ENCODE results near the gene LCOR.

DNA sequence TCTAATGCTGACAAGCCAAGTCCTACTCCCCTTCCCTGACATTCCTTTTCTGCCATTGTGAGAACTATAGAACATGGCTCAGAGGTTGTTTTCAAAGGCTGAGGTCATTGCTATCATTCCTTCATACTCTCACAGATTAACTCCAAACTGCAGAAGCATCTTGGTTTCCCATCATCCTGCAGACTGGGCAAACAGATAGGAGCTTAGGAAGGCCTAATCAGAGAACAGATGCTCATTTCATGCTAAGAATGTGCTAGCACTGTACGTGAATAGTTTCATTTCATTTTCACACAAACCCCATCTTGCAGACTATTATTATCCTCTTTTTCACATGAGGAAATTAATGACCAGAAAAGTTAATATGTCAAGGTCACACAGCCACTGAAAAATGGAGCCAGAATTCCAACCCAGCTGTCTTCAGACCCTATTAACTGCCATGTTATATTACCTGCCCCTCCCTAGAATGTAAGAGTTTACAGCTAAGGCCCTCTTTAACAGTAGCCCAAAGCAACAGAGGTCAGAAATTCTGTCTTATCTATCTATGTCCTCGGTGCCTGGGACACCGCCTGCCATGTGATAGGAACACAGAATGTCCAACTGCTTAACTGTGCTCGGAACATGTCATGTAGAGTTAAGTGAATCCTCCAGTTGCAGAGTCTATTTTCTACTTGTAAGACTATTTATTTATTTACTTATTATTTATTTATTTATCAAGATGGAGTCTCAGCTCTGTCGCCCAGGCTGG, 2.9 kb upstream of the LCOR start:
- TF ChIP-seq, protein P1, sequence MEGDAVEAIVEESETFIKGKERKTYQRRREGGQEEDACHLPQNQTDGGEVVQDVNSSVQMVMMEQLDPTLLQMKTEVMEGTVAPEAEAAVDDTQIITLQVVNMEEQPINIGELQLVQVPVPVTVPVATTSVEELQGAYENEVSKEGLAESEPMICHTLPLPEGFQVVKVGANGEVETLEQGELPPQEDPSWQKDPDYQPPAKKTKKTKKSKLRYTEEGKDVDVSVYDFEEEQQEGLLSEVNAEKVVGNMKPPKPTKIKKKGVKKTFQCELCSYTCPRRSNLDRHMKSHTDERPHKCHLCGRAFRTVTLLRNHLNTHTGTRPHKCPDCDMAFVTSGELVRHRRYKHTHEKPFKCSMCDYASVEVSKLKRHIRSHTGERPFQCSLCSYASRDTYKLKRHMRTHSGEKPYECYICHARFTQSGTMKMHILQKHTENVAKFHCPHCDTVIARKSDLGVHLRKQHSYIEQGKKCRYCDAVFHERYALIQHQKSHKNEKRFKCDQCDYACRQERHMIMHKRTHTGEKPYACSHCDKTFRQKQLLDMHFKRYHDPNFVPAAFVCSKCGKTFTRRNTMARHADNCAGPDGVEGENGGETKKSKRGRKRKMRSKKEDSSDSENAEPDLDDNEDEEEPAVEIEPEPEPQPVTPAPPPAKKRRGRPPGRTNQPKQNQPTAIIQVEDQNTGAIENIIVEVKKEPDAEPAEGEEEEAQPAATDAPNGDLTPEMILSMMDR (conservative IDR thresholded peaks at IDR 0.05): no peak
- no peak for TF ChIP-seq ZFX (IDR thresholded peaks at IDR 0.05)
